Eye (tissue), 1 donor: ENCODE measurements around the gene TNFRSF4.

Experiments used
- DNase-seq: peaks from one replicate; pipeline ENCODE4 v3.0.0-alpha.2; 2015

TNFRSF4 gene

GRCh38 chr1:1245178-1245816, 31.3 kb upstream of the TNFRSF4 start:
- no peak for DNase-seq

GRCh38 chr1:1244192-1244811, 30.3 kb upstream of the TNFRSF4 start:
- DNase-seq = peak; percentile 36

GRCh38 chr1:1243807-1244191, 29.8 kb upstream of the TNFRSF4 start:
- peak; percentile 45 for DNase-seq

- no peak for DNase-seq
These were observed 29.3 kb upstream of the TNFRSF4 start for GRCh38 chr1:1243266-1243660.

- DNase-seq = no peak
These were observed 28.7 kb upstream of the TNFRSF4 start for GRCh38 chr1:1242461-1243265.

- DNase-seq = no peak
These were observed 27.8 kb upstream of the TNFRSF4 start for GRCh38 chr1:1241588-1242219.

GRCh38 chr1:1240822-1241587, 27.1 kb upstream of the TNFRSF4 start:
- DNase-seq = no peak

- no peak for DNase-seq
These were observed 26.4 kb upstream of the TNFRSF4 start for GRCh38 chr1:1240348-1240732.

GRCh38 chr1:1239614-1240347, 25.8 kb upstream of the TNFRSF4 start:
- DNase-seq = no peak

- DNase-seq = no peak
These were observed 25.3 kb upstream of the TNFRSF4 start for GRCh38 chr1:1239227-1239613.

GRCh38 chr1:1238702-1239178, 24.8 kb upstream of the TNFRSF4 start:
- no peak for DNase-seq

GRCh38 chr1:1237874-1238701, 24.1 kb upstream of the TNFRSF4 start:
- DNase-seq = peak; percentile 51

- peak; percentile 31 for DNase-seq
These were observed 23.3 kb upstream of the TNFRSF4 start for GRCh38 chr1:1236945-1237873.

- DNase-seq = no peak
These were observed 22.3 kb upstream of the TNFRSF4 start for GRCh38 chr1:1236176-1236763.

GRCh38 chr1:1235016-1235744, 21.2 kb upstream of the TNFRSF4 start:
- no peak for DNase-seq

- no peak for DNase-seq
These were observed 20.3 kb upstream of the TNFRSF4 start for GRCh38 chr1:1234180-1234808.

- no peak for DNase-seq
These were observed 19.6 kb upstream of the TNFRSF4 start for GRCh38 chr1:1233567-1233892.

- DNase-seq = no peak
These were observed 19.0 kb upstream of the TNFRSF4 start for GRCh38 chr1:1232796-1233566.
